ENCODE measurements around the gene RTL9. TPM values are rescaled to one million over a fixed set of nuclear protein-coding genes. Genes with fewer than 3 reads are reported as not detected.

Gene RTL9
- total and polyA plus RNA-seq, 9 of the 15 experiments (the other 6 are each of a cell fraction or from before 2014, with no cell fraction given) = 0.04 to 0.35 (median 0.13) TPM; not detected in 1

DNA sequence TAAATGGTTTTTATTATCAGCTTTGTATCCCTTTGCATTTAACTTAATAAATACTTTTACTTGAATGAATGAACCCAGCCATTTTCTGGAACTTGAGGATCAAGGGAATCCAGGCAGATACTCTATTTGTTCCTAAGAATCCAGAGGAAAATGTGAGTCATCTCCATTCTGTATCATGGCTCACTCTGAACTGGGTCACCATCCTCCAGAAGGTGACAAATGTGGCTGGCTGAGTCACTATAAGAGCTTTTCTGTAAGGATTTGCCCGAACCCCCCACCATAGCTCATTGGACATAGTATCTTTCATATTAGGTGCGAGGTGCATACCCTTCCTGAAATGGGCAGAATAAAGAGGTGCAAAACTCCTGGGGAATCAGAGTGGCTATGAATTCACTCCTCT lies 25.8 kb downstream of the RTL9 start (continued):
- TF ChIP-seq, protein P1, sequence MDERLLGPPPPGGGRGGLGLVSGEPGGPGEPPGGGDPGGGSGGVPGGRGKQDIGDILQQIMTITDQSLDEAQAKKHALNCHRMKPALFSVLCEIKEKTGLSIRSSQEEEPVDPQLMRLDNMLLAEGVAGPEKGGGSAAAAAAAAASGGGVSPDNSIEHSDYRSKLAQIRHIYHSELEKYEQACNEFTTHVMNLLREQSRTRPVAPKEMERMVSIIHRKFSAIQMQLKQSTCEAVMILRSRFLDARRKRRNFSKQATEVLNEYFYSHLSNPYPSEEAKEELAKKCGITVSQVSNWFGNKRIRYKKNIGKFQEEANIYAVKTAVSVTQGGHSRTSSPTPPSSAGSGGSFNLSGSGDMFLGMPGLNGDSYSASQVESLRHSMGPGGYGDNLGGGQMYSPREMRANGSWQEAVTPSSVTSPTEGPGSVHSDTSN (CRISPR knock-in tag; IDR thresholded peaks at IDR 0.05; ENCODE audit: low read depth) = no peak
- TF ChIP-seq, protein P1 (tag; conservative IDR thresholded peaks at IDR 0.05; ENCODE audit: low read depth) = no peak
- TF ChIP-seq ZNF165 (CRISPR knock-in tag; IDR thresholded peaks at IDR 0.05; ENCODE audit: borderline replicate concordance) (no peak), POLR2B (IDR thresholded peaks at IDR 0.05; ENCODE audit: low read depth, partially characterized antibody) (no peak), FOS (IDR thresholded peaks at IDR 0.05; ENCODE audit: extremely low read depth, insufficient read length) (peak; percentile 51), ARID1B (IDR thresholded peaks at IDR 0.05) (peak; percentile 45; the same call in 1 of the 2 replicates), FOSL1 (tag; conservative IDR thresholded peaks at IDR 0.05) (peak; percentile 94), HNRNPH1 (optimal IDR thresholded peaks at IDR 0.05; ENCODE audit: low read depth, low read length) (no peak), ZNF780A (CRISPR knock-in tag; IDR thresholded peaks at IDR 0.05) (no peak), ZNF354B (CRISPR knock-in tag; IDR thresholded peaks at IDR 0.05) (no peak), ZNF696 (CRISPR knock-in tag; conservative IDR thresholded peaks at IDR 0.05) (no peak), TAF1 (IDR thresholded peaks at IDR 0.05; ENCODE audit: control insufficient read depth, extremely low read depth, insufficient read depth, low read length, severe bottlenecking) (no peak)
- TF ChIP-seq, protein P2, sequence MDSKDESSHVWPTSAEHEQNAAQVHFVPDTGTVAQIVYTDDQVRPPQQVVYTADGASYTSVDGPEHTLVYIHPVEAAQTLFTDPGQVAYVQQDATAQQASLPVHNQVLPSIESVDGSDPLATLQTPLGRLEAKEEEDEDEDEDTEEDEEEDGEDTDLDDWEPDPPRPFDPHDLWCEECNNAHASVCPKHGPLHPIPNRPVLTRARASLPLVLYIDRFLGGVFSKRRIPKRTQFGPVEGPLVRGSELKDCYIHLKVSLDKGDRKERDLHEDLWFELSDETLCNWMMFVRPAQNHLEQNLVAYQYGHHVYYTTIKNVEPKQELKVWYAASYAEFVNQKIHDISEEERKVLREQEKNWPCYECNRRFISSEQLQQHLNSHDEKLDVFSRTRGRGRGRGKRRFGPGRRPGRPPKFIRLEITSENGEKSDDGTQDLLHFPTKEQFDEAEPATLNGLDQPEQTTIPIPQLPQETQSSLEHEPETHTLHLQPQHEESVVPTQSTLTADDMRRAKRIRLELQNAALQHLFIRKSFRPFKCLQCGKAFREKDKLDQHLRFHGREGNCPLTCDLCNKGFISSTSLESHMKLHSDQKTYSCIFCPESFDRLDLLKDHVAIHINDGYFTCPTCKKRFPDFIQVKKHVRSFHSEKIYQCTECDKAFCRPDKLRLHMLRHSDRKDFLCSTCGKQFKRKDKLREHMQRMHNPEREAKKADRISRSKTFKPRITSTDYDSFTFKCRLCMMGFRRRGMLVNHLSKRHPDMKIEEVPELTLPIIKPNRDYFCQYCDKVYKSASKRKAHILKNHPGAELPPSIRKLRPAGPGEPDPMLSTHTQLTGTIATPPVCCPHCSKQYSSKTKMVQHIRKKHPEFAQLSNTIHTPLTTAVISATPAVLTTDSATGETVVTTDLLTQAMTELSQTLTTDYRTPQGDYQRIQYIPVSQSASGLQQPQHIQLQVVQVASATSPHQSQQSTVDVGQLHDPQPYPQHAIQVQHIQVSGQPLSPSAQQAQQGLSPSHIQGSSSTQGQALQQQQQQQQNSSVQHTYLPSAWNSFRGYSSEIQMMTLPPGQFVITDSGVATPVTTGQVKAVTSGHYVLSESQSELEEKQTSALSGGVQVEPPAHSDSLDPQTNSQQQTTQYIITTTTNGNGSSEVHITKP (IDR thresholded peaks at IDR 0.05; ENCODE audit: partially characterized antibody) = no peak
- TF ChIP-seq, protein P3, sequence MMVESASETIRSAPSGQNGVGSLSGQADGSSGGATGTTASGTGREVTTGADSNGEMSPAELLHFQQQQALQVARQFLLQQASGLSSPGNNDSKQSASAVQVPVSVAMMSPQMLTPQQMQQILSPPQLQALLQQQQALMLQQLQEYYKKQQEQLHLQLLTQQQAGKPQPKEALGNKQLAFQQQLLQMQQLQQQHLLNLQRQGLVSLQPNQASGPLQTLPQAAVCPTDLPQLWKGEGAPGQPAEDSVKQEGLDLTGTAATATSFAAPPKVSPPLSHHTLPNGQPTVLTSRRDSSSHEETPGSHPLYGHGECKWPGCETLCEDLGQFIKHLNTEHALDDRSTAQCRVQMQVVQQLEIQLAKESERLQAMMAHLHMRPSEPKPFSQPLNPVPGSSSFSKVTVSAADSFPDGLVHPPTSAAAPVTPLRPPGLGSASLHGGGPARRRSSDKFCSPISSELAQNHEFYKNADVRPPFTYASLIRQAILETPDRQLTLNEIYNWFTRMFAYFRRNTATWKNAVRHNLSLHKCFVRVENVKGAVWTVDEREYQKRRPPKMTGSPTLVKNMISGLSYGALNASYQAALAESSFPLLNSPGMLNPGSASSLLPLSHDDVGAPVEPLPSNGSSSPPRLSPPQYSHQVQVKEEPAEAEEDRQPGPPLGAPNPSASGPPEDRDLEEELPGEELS (CRISPR knock-in tag; IDR thresholded peaks at IDR 0.05; ENCODE audit: borderline replicate concordance) = no peak
- TF ChIP-seq, protein P4, sequence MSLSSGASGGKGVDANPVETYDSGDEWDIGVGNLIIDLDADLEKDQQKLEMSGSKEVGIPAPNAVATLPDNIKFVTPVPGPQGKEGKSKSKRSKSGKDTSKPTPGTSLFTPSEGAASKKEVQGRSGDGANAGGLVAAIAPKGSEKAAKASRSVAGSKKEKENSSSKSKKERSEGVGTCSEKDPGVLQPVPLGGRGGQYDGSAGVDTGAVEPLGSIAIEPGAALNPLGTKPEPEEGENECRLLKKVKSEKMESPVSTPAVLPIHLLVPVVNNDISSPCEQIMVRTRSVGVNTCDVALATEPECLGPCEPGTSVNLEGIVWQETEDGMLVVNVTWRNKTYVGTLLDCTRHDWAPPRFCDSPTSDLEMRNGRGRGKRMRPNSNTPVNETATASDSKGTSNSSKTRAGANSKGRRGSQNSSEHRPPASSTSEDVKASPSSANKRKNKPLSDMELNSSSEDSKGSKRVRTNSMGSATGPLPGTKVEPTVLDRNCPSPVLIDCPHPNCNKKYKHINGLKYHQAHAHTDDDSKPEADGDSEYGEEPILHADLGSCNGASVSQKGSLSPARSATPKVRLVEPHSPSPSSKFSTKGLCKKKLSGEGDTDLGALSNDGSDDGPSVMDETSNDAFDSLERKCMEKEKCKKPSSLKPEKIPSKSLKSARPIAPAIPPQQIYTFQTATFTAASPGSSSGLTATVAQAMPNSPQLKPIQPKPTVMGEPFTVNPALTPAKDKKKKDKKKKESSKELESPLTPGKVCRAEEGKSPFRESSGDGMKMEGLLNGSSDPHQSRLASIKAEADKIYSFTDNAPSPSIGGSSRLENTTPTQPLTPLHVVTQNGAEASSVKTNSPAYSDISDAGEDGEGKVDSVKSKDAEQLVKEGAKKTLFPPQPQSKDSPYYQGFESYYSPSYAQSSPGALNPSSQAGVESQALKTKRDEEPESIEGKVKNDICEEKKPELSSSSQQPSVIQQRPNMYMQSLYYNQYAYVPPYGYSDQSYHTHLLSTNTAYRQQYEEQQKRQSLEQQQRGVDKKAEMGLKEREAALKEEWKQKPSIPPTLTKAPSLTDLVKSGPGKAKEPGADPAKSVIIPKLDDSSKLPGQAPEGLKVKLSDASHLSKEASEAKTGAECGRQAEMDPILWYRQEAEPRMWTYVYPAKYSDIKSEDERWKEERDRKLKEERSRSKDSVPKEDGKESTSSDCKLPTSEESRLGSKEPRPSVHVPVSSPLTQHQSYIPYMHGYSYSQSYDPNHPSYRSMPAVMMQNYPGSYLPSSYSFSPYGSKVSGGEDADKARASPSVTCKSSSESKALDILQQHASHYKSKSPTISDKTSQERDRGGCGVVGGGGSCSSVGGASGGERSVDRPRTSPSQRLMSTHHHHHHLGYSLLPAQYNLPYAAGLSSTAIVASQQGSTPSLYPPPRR (CRISPR knock-in tag; IDR thresholded peaks at IDR 0.05; ENCODE audit: borderline replicate concordance) = no peak

All from K562 (cell line).